GM12875 (cell line): ENCODE data around the gene CLSTN2.

Experiments used
- H3K4me3 ChIP-seq: one replicate; pipeline ENCODE4 v1.5.1; 2011; ENCODE audit warnings: low read depth, low read length, control low read depth
- TF ChIP-seq, protein P1 (sequence below): IDR thresholded peaks from 2 replicates; pipeline ENCODE4 v1.5.1; 2011; ENCODE audit warnings: low read depth, mild to moderate bottlenecking, control low read depth, inconsistent platforms, low read length, moderate library complexity, borderline replicate concordance; ENCODE audit not compliant: insufficient read depth

The CLSTN2 gene

DNA sequence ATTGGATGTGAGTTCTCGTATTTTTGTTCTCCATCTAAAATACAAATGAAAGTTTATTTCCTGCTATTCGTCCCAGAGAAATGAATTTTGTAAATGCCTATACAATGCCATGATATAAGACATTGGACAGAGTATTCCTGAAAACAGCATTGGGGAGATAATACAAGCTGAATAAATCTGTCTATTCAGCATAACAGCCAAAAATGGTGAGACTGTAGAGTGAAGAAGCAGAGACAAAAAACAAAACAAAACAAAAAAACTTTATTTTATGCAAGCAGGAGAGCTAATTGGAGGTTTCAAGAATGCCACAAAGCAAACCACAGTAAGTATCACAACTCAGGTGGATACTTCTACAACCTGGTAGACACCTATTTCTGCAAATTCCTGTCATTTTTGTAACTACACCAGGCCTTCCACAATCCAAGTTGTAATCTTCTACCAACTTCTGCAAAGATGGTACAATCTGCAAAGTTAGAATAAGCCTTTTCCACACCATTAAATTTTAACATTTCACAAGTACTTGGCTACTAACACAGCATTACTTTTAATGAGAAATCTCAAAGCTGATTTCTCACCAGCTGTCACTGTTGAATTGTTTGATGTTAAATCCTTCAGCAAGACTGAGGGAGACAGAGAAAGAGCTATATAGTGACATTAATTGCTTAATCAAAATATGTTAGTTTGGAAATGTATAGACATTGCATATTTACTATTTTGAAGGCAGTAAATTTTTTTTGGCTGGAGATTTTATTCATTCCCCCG, 163.1 kb downstream of the CLSTN2 start:
- H3K4me3 ChIP-seq, result no peak overlapping the region

DNA sequence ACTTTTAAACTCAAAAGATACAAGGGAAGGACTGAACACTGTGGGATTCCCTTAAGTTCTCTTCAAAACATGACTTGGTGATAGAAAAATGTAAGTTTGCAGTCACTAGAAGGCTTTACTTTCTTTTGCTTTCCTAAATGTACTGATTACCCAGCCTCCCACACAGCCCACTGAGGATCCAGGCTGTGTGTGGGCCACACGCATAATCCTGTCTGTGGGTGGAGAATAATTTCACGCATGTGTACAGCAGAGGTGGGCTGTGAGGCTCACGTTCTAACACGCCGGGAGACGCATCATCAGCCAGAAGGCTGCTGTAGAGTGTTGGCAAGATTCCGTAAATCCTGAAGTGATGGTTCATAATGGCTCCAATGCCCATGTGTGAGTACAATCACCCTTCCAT, 165.5 kb downstream of the CLSTN2 start:
- TF ChIP-seq, protein P1, sequence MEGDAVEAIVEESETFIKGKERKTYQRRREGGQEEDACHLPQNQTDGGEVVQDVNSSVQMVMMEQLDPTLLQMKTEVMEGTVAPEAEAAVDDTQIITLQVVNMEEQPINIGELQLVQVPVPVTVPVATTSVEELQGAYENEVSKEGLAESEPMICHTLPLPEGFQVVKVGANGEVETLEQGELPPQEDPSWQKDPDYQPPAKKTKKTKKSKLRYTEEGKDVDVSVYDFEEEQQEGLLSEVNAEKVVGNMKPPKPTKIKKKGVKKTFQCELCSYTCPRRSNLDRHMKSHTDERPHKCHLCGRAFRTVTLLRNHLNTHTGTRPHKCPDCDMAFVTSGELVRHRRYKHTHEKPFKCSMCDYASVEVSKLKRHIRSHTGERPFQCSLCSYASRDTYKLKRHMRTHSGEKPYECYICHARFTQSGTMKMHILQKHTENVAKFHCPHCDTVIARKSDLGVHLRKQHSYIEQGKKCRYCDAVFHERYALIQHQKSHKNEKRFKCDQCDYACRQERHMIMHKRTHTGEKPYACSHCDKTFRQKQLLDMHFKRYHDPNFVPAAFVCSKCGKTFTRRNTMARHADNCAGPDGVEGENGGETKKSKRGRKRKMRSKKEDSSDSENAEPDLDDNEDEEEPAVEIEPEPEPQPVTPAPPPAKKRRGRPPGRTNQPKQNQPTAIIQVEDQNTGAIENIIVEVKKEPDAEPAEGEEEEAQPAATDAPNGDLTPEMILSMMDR, result no peak
- no peak overlapping the region for H3K4me3 ChIP-seq

More for the DNA sequence above, 163.1 kb downstream of the CLSTN2 start:
- TF ChIP-seq, protein P1, result no peak

DNA sequence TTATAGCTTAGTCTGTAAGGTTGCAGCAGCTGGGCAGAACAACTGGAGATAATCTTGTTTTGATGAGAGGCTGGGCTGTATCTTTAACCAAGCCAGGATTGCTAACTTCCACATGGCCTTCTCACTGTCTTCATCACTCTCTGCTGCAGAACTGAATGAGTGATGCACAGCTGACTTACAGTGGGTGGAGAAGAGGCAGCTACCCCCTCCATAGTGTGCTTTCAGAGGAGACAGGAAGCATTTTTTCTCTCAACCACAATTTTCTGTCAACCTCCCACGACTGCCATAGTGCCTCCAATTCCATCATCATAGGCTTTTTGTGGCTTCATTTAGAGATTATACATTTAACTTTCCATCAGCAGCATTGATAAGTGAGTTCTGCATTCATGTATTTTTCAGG, 168.2 kb downstream of the CLSTN2 start:
- no peak overlapping the region for H3K4me3 ChIP-seq
- TF ChIP-seq, protein P1, result no peak

DNA sequence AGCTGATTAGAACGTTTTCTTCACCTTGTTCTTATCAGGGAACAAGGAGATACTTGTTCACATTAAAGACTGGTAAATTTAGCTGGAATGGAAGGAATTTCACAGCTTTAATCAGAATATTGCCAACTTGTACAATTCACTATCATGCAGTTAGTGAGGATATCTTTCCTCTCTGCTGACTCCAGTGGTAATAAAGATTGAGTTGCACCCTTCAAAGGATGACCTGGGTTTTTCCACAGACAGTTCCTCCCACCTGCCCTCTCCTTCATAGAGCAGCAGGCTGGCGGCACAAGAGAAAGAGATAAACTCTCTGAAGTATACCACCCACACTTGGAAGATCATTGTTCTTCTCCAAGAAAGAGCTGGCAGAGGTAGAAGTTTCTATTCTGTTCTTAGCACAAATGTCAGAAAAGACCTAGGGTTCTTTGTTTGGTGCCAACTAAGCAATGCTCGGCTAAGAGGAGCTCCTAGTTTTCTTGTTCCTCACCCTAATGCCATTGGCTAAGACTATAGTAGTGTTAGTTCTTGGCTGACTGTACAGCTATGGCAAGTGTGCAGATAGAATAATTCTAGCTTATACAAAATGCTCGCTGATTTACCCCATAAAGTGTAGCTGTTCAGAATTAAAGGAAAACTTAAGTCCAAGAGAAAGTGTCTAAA, 169.1 kb downstream of the CLSTN2 start:
- H3K4me3 ChIP-seq, result no peak overlapping the region
- TF ChIP-seq, protein P1, result no peak

DNA sequence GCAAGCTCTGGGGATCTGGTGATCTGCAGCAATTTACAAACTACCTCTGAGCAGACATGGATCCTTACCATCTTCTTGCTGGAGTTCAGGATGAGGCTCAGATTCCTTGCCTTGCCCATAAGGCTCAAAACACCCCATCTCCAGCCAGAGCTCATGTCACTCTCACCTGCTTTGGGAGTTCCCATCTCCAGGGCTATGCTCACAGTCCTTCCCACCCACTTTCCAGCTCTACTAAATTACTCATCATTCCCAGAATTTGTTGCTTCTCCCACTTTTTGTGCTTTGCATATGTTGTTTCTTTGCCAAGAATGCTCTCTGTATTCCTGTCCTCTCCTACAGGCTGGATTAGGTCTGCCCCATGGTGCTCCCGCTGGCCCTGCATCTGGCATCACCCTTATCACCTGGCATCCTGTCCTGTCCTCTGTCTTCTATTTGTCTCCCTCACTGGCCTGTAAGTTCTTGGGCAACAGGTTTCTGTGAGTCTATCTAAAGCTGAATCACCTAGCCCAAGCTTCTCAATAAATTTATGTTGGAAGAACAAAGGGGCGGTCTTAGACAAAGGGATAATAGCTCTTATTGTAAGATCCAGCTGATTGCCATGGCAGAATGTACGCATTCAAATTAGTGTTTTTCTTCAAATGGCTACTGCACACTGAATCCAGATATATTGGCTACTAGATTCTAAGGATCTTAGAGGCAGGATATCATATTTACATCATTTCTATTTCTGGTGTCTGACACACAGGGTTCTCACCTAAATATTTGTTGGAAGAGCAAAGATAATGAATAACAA, 179.2 kb downstream of the CLSTN2 start:
- TF ChIP-seq, protein P1, result no peak
- H3K4me3 ChIP-seq, result no peak overlapping the region

DNA sequence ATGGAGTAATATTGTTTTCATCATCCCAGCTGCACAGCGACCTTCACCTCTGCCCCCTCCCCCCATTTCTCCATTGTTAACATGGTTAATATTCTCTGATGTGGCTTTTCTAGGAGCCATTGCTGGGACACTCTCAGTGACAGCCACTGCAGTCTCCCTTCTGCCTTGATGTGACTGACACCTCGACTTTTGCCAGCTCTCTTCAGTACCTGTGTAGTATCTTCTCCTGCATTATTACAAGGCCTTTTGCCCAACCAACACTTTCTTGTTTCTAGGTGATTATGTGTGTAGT, 179.8 kb downstream of the CLSTN2 start:
- H3K4me3 ChIP-seq, result no peak overlapping the region
- TF ChIP-seq, protein P1, result no peak
